GM13977 (cell line): ENCODE results near the gene OXNAD1.

Experiments used
- DNase-seq: peaks from one replicate; pipeline ENCODE4 v3.0.0; 2012; ENCODE audit warnings: low spot score
- in situ Hi-C: fragments of 300-500 bp; cut with MboI; formaldehyde crosslinking; loops from one replicate; pipeline ENCODE4 v1.12.0; 2022; ENCODE audit warnings: low sequenced_read_pairs, low pct_unique_long_range_greater_than_20kb, mixed read lengths, inconsistent platforms; ENCODE audit not compliant: unreplicated experiment
- TF ChIP-seq, protein P1 (sequence below): IDR thresholded peaks from 2 replicates; pipeline ENCODE4 v1.5.1; 2012; ENCODE audit warnings: mild to moderate bottlenecking, control low read depth; ENCODE audit not compliant: insufficient read depth; ENCODE audit errors: extremely low read depth, missing control alignments

OXNAD1 gene

DNA sequence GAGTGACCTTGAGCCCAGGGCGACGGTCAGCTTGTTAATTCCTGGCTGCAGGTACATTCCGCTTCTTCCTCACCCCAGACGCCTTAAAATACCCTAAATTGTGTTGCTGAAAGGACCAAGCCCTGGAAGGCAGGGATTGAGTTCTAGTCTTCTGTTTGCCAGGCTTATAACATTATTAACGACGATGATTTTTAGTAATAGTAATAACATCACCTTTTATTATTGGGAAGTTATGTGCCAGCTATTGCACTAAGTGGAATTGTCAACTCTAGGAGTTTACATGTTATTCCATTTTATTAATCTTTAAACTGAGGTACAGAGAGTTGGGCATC lies 409 bp downstream of the OXNAD1 start:
- in situ Hi-C loops, result no loop called here
- no peak for DNase-seq

DNA sequence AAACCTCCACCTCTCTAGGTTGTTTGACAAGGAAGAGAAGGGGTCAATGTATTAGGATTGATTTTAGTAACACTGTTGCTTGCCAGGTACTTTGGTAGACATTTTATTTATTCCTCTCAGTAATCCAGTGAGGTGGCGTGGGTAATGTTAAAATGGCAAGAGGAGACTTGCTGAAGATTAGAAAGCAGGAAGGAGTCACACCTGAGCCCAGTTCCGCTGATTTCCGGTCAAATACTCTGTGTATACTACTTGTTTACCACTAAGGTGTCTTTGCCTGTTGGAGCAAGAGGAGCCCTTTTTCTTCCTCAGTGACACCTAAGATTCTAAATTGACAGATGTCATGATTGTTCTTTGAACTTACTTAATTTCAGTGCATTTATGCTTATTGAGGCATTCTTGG lies 1.7 kb downstream of the OXNAD1 start:
- in situ Hi-C loops, result no loop called here
- TF ChIP-seq, protein P1, sequence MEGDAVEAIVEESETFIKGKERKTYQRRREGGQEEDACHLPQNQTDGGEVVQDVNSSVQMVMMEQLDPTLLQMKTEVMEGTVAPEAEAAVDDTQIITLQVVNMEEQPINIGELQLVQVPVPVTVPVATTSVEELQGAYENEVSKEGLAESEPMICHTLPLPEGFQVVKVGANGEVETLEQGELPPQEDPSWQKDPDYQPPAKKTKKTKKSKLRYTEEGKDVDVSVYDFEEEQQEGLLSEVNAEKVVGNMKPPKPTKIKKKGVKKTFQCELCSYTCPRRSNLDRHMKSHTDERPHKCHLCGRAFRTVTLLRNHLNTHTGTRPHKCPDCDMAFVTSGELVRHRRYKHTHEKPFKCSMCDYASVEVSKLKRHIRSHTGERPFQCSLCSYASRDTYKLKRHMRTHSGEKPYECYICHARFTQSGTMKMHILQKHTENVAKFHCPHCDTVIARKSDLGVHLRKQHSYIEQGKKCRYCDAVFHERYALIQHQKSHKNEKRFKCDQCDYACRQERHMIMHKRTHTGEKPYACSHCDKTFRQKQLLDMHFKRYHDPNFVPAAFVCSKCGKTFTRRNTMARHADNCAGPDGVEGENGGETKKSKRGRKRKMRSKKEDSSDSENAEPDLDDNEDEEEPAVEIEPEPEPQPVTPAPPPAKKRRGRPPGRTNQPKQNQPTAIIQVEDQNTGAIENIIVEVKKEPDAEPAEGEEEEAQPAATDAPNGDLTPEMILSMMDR, result no peak
- DNase-seq, result no peak

More for the DNA sequence above, 409 bp downstream of the OXNAD1 start:
- TF ChIP-seq, protein P1, result no peak

DNA sequence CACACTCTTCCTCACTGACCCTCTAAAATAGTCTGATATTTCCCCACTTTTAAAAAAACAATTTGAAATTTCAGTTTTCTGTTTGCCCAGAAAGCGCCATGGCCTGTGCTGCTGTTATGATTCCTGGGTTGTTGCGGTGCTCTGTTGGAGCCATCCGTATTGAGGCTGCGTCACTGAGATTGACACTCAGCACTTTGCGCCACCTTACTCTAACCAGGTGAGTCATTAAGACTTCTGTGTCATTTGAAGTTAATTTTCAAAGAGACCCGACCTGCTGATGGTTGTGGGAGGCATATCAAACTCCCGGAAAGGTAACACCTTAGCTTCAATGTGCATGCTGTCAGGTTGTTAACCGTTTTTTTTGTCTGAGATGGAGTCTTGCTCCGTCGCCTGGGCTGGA lies 5.8 kb downstream of the OXNAD1 start:
- TF ChIP-seq, protein P1, result no peak
- no peak for DNase-seq
- in situ Hi-C loops, result no loop called here

DNA sequence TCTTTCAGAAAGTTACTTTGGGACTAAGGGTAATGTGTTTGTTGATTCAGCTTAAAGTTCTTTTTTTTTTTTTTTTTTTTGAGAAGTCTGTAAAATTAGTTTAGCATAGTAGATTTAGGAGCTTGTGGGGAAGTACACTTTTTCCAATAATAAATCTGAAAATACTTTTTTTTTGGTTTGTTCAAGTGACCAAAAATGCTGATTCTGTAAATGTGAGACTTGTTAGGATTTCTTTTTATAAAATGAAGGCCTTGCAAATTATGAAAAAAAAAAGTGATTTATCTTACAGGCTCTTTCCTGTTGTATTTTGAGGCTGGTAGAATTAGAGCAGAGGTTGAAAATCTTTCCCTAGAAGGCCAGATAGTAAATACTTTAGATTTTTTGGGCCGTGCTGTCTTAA lies 7.6 kb downstream of the OXNAD1 start:
- TF ChIP-seq, protein P1, result no peak
- in situ Hi-C loops, result no loop called here

DNA sequence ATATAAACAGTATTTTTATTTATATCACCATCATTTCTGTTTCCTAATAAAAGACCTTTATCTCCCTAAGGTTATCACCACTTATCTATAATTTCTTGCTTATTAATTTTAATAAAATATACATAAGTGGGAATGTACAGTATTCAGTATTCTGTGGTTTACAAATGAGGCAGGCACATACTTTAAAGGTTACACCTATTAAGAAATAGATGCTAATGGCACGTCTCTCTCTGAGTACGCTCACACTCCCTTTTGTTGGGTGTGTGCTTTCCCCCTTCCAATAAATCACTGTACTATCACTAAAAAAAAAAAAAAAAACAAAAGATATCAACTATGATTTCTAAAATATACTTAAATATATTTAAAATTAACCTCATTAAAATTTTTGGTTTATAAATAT lies 8.9 kb downstream of the OXNAD1 start:
- TF ChIP-seq, protein P1, result no peak
- DNase-seq, result no peak
- in situ Hi-C loops, result no loop called here

More for the DNA sequence above, 7.6 kb downstream of the OXNAD1 start:
- DNase-seq, result no peak

DNA sequence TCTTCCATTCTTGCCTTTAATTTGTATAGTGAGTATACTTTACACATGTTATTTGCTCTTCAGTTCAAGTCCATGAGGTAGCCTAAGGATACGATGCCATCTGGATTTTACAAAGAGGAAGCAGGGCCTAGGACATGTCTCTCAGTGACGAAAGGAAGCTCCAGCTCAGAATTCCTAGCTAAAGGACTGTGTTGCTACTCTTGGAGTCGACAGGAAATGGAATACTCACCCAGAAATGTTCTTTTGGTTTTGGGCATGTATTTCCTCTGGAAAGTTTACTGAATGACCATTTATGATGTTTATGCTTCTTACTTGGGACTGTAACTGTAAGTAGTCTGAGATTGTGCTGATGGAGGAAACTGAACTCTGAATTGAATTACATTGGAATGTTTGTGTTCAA lies 12.5 kb downstream of the OXNAD1 start:
- no peak for DNase-seq
- TF ChIP-seq, protein P1, result no peak
- in situ Hi-C loops, result loop anchor here (25.0 kb wide), 2 partner anchors 560 to 935 kb away; no protein-coding TSS in a partner anchor
